ENCODE measurements around the gene BBOF1.

DNA sequence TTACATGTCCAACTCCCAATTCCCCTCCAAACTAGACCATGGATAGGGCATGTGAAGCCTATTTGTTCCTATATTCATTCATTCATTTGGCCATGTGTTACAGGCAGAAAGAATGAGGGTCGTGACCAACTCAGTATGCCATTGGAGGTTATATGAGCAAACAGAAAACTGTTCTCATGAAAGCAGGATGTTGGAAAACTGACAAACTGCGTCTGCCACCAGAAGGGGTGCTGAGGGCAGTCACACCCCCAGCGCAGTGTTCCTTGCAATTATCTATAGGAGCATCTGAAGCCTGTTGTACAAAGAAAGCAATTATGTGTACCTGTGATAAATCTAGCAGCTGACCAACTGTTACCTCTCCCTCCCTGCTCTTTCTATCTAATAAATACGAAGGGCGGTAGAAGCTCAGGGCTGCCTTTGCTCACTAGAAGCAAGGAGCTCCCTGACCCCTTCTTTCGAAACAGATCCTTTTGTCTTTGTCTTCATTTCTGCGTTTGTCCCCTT is 21.2 kb upstream of the BBOF1 start:
- TF ChIP-seq, protein P1, sequence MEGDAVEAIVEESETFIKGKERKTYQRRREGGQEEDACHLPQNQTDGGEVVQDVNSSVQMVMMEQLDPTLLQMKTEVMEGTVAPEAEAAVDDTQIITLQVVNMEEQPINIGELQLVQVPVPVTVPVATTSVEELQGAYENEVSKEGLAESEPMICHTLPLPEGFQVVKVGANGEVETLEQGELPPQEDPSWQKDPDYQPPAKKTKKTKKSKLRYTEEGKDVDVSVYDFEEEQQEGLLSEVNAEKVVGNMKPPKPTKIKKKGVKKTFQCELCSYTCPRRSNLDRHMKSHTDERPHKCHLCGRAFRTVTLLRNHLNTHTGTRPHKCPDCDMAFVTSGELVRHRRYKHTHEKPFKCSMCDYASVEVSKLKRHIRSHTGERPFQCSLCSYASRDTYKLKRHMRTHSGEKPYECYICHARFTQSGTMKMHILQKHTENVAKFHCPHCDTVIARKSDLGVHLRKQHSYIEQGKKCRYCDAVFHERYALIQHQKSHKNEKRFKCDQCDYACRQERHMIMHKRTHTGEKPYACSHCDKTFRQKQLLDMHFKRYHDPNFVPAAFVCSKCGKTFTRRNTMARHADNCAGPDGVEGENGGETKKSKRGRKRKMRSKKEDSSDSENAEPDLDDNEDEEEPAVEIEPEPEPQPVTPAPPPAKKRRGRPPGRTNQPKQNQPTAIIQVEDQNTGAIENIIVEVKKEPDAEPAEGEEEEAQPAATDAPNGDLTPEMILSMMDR (IDR thresholded peaks at IDR 0.05): no peak
- no peak for TF ChIP-seq POLR2AphosphoS5 (IDR thresholded peaks at IDR 0.05; ENCODE audit: insufficient read depth in 1 of 2, low read depth in 1 of 2)
- no peak for TF ChIP-seq POLR2A (IDR thresholded peaks at IDR 0.05)
